Stimulated activated CD4-positive, alpha-beta T cell treated with anti-CD3 and anti-CD28 coated beads, Interleukin-1b, Interleukin-23, amount 100 ng/mL, for 24 hours (primary cell): ENCODE measurements around the gene COL27A1.

ENCODE experiments used
- DNase-seq, 4 experiments: peaks; one replicate each; pipeline ENCODE4 v3.0.0-alpha.2; 2020; ENCODE audit warnings: low read depth in 4 of 4, low spot score in 1 of 4

Gene COL27A1

GRCh38 chr9:114301798-114302565 lies 146.6 kb downstream of the COL27A1 start:
- no peak for DNase-seq

GRCh38 chr9:114302727-114303126 lies 147.4 kb downstream of the COL27A1 start:
- no peak for DNase-seq

- no peak for DNase-seq
Observed at GRCh38 chr9:114303571-114303970, 148.2 kb downstream of the COL27A1 start.

- DNase-seq, result no peak
Observed at GRCh38 chr9:114303977-114304376, 148.6 kb downstream of the COL27A1 start.

GRCh38 chr9:114304416-114305188 lies 149.3 kb downstream of the COL27A1 start:
- DNase-seq, result no peak

- DNase-seq, result no peak
Observed at GRCh38 chr9:114307899-114308267, 152.5 kb downstream of the COL27A1 start.

- no peak for DNase-seq
Observed at GRCh38 chr9:114308361-114308950, 153.1 kb downstream of the COL27A1 start.

- DNase-seq, result no peak
Observed at GRCh38 chr9:114309096-114309495, 153.8 kb downstream of the COL27A1 start.

- DNase-seq, result no peak
Observed at GRCh38 chr9:114310471-114311450, 155.4 kb downstream of the COL27A1 start.

GRCh38 chr9:114311571-114312512 lies 156.5 kb downstream of the COL27A1 start:
- DNase-seq, result no peak

GRCh38 chr9:114312513-114312875 lies 157.2 kb downstream of the COL27A1 start:
- no peak for DNase-seq

- DNase-seq, result no peak
Observed at GRCh38 chr9:114313186-114313585, 157.8 kb downstream of the COL27A1 start.

- DNase-seq, result no peak
Observed at GRCh38 chr9:114314256-114314867, 159.0 kb downstream of the COL27A1 start.

- DNase-seq, result no peak
Observed at GRCh38 chr9:114314881-114315722, 159.8 kb downstream of the COL27A1 start.

- DNase-seq, result no peak
Observed at GRCh38 chr9:114315723-114316363, 160.5 kb downstream of the COL27A1 start.

GRCh38 chr9:114316605-114317230 lies 161.4 kb downstream of the COL27A1 start:
- no peak for DNase-seq

- no peak for DNase-seq
Observed at GRCh38 chr9:114317665-114318357, 162.5 kb downstream of the COL27A1 start.
